SKM-1 treated with dmso at 0.1 percent for 144 hours (cell line): ENCODE results near the gene MYO1B.

Source experiments
- DNase-seq: peaks from one replicate; lab custom pipeline; 2025; ENCODE audit not compliant: unreplicated experiment; lab: John Stamatoyannopoulos, UW

MYO1B gene

GRCh38 chr2:191394043-191394442, 148.8 kb downstream of the MYO1B start:
- DNase-seq, result no peak

GRCh38 chr2:191396794-191397193, 151.6 kb downstream of the MYO1B start:
- DNase-seq, result no peak

GRCh38 chr2:191399601-191400000, 154.4 kb downstream of the MYO1B start:
- DNase-seq, result no peak

- no peak for DNase-seq
Measured at GRCh38 chr2:191401287-191401686, 156.1 kb downstream of the MYO1B start.

- no peak for DNase-seq
Measured at GRCh38 chr2:191402966-191403565, 157.9 kb downstream of the MYO1B start.

- DNase-seq, result no peak
Measured at GRCh38 chr2:191404568-191404991, 159.4 kb downstream of the MYO1B start.

- DNase-seq, result no peak
Measured at GRCh38 chr2:191405546-191405945, 160.3 kb downstream of the MYO1B start.

GRCh38 chr2:191410646-191411436, 165.6 kb downstream of the MYO1B start:
- no peak for DNase-seq

- DNase-seq, result no peak
Measured at GRCh38 chr2:191411472-191411871, 166.3 kb downstream of the MYO1B start.

GRCh38 chr2:191412353-191412752, 167.1 kb downstream of the MYO1B start:
- no peak for DNase-seq

- no peak for DNase-seq
Measured at GRCh38 chr2:191415101-191415500, 169.9 kb downstream of the MYO1B start.

- DNase-seq, result no peak
Measured at GRCh38 chr2:191415858-191416257, 170.7 kb downstream of the MYO1B start.

GRCh38 chr2:191417746-191418145, 172.5 kb downstream of the MYO1B start:
- DNase-seq, result no peak

GRCh38 chr2:191421950-191422349, 176.7 kb downstream of the MYO1B start:
- DNase-seq, result no peak

GRCh38 chr2:191427031-191427430, 181.8 kb downstream of the MYO1B start:
- no peak for DNase-seq

GRCh38 chr2:191428141-191428540, 182.9 kb downstream of the MYO1B start:
- no peak for DNase-seq

- DNase-seq, result no peak
Measured at GRCh38 chr2:191430476-191430875, 185.3 kb downstream of the MYO1B start.

- DNase-seq, result no peak
Measured at GRCh38 chr2:191432121-191432520, 186.9 kb downstream of the MYO1B start.

- no peak for DNase-seq
Measured at GRCh38 chr2:191434072-191434471, 188.9 kb downstream of the MYO1B start.

- DNase-seq, result no peak
Measured at GRCh38 chr2:191435141-191435540, 189.9 kb downstream of the MYO1B start.

GRCh38 chr2:191436368-191437055, 191.3 kb downstream of the MYO1B start:
- DNase-seq, result peak; percentile 87

- no peak for DNase-seq
Measured at GRCh38 chr2:191439481-191439880, 194.3 kb downstream of the MYO1B start.
